Measurements from ENCODE around the gene ESYT3.

The ESYT3 gene

GRCh38 chr3:138434875-138435772 lies 708 bp downstream of the ESYT3 start:
- Histone ChIP-seq H3K9me3 (ENCODE audit: control insufficient read depth, insufficient read depth, low read length) (0 out of 2 replicates have a peak, but pooled peaks cover 5% of the 10 kb centered on the region), H3K36me3 (ENCODE audit: control insufficient read depth, insufficient read depth, low read length) (no peaks in the 10 kb centered on the region), H3K4me3 (ENCODE audit: low read depth, low read length) (peak overlapping the region; percentile 66), H3K4me1 (ENCODE audit: control insufficient read depth, insufficient read depth, low read length) (peaks cover 5% of the 10 kb centered on the region; the same call in 1 of the 2 replicates), H3K27me3 (ENCODE audit: control insufficient read depth, insufficient read depth, low read length) (peaks cover 50% of the 10 kb centered on the region), H3K27ac (ENCODE audit: low read depth, low read length) (no peak overlapping the region), H3K9ac (ENCODE audit: low read depth, low read length) (no peak overlapping the region)

DNA sequence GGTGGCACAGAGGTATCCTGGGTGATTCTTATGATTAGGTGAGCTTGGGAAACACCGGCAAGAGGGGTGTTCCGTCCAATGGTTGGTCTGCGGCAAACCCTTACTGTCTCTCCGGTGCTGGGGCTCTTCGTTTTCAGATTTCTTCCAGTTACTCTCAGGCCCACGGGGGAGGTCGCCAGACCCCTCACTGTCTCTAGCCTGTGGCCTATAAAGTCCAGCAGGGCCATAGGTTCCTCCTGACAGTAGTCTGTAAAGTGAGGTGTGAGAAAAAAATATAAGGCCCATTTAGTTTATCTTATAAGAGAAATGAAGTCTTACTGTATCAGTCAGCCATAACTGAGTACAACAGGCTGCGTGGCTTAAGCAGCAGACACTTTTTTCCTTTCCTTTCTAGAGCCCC lies 1.4 kb downstream of the ESYT3 start:
- Histone ChIP-seq H3K4me1 (ENCODE audit: control insufficient read depth, insufficient read depth, low read length) (peaks cover 5% of the 10 kb centered on the region; the same call in 1 of the 2 replicates), H3K9me3 (ENCODE audit: control insufficient read depth, insufficient read depth, low read length) (0 out of 2 replicates have a peak, but pooled peaks cover 5% of the 10 kb centered on the region), H3K36me3 (ENCODE audit: control insufficient read depth, insufficient read depth, low read length) (no peaks in the 10 kb centered on the region), H3K9ac (ENCODE audit: low read depth, low read length) (no peak overlapping the region), H3K27me3 (ENCODE audit: control insufficient read depth, insufficient read depth, low read length) (peaks cover 50% of the 10 kb centered on the region), H3K27ac (ENCODE audit: low read depth, low read length) (no peak overlapping the region), H3K4me3 (ENCODE audit: low read depth, low read length) (peak overlapping the region; percentile 66)

GRCh38 chr3:138437281-138437680 lies 2.9 kb downstream of the ESYT3 start:
- H3K36me3 ChIP-seq (ENCODE audit: control insufficient read depth, insufficient read depth, low read length): no peaks in the 10 kb centered on the region
- peaks cover 45% of the 10 kb centered on the region for H3K27me3 ChIP-seq (ENCODE audit: control insufficient read depth, insufficient read depth, low read length)
- H3K9me3 ChIP-seq (ENCODE audit: control insufficient read depth, insufficient read depth, low read length): 0 out of 2 replicates have a peak, but pooled peaks cover 5% of the 10 kb centered on the region
- peaks cover 5% of the 10 kb centered on the region; the same call in 1 of the 2 replicates for H3K4me1 ChIP-seq (ENCODE audit: control insufficient read depth, insufficient read depth, low read length)
- no peak overlapping the region for H3K9ac ChIP-seq (ENCODE audit: low read depth, low read length)
- no peak overlapping the region for H3K27ac ChIP-seq (ENCODE audit: low read depth, low read length)
- H3K4me3 ChIP-seq (ENCODE audit: low read depth, low read length): no peak overlapping the region

- Histone ChIP-seq H3K36me3 (ENCODE audit: control insufficient read depth, insufficient read depth, low read length) (no peaks in the 10 kb centered on the region), H3K9me3 (ENCODE audit: control insufficient read depth, insufficient read depth, low read length) (0 out of 2 replicates have a peak, but pooled peaks cover 3% of the 10 kb centered on the region), H3K4me1 (ENCODE audit: control insufficient read depth, insufficient read depth, low read length) (peaks cover 5% of the 10 kb centered on the region; the same call in 1 of the 2 replicates), H3K27me3 (ENCODE audit: control insufficient read depth, insufficient read depth, low read length) (peaks cover 30% of the 10 kb centered on the region), H3K4me3 (ENCODE audit: low read depth, low read length) (no peak overlapping the region), H3K27ac (ENCODE audit: low read depth, low read length) (no peak overlapping the region), H3K9ac (ENCODE audit: low read depth, low read length) (no peak overlapping the region)
Observed at GRCh38 chr3:138438896-138439295, 4.5 kb downstream of the ESYT3 start.

- Histone ChIP-seq H3K36me3 (ENCODE audit: control insufficient read depth, insufficient read depth, low read length) (no peaks in the 10 kb centered on the region), H3K27me3 (ENCODE audit: control insufficient read depth, insufficient read depth, low read length) (peaks cover 22% of the 10 kb centered on the region), H3K4me3 (ENCODE audit: low read depth, low read length) (no peak overlapping the region), H3K27ac (ENCODE audit: low read depth, low read length) (no peak overlapping the region), H3K4me1 (ENCODE audit: control insufficient read depth, insufficient read depth, low read length) (peaks cover 5% of the 10 kb centered on the region; the same call in 1 of the 2 replicates), H3K9me3 (ENCODE audit: control insufficient read depth, insufficient read depth, low read length) (no peaks in the 10 kb centered on the region), H3K9ac (ENCODE audit: low read depth, low read length) (no peak overlapping the region)
Observed at GRCh38 chr3:138439646-138440045, 5.2 kb downstream of the ESYT3 start.

DNA sequence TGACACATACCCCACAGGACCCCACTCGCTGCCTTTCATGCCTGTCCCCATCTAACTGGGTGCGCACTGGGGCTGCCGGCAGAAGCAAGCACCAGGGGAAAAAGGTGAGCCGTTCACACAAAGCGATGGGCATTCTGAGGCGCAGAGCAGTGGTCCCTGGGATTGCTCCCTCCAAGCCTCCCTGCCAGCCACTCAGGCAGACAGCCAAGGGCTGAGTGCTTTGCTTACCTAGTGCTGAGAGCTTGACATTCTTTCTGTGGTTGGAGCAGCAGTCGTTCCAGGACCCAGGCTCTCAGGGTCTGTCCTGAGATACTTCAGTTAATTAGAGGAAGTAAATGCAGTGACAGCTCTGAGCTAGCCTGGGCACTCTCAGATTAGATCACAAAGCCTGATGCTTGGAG lies 5.7 kb downstream of the ESYT3 start:
- Histone ChIP-seq H3K9ac (ENCODE audit: low read depth, low read length) (no peak overlapping the region), H3K4me3 (ENCODE audit: low read depth, low read length) (no peak overlapping the region), H3K4me1 (ENCODE audit: control insufficient read depth, insufficient read depth, low read length) (peaks cover 5% of the 10 kb centered on the region; the same call in 1 of the 2 replicates)

DNA sequence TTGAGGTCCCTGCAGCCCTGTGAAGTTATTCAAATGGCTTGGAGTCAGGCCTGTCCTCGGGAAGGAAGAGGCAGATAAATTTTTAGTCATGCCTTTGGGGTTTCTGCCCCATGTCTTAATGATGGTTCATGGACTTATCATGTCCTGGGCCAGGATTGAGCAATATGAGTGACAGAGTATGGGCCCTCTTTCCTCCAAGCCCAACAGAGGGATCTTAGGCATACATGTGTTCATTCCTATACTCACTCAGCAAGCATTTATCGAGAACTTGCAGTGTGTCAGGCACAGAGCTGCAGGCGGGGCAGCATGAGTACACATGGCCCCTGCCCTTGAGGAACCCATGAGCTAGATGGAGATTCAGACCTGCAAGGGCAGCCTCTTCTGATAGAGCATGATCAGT lies 6.2 kb downstream of the ESYT3 start:
- Histone ChIP-seq H3K27ac (ENCODE audit: low read depth, low read length) (no peak overlapping the region), H3K27me3 (ENCODE audit: control insufficient read depth, insufficient read depth, low read length) (peaks cover 13% of the 10 kb centered on the region), H3K4me3 (ENCODE audit: low read depth, low read length) (no peak overlapping the region), H3K36me3 (ENCODE audit: control insufficient read depth, insufficient read depth, low read length) (no peaks in the 10 kb centered on the region), H3K9me3 (ENCODE audit: control insufficient read depth, insufficient read depth, low read length) (no peaks in the 10 kb centered on the region), H3K9ac (ENCODE audit: low read depth, low read length) (no peak overlapping the region), H3K4me1 (ENCODE audit: control insufficient read depth, insufficient read depth, low read length) (peaks cover 5% of the 10 kb centered on the region; the same call in 1 of the 2 replicates)

More for the DNA sequence above, 5.7 kb downstream of the ESYT3 start:
- no peaks in the 10 kb centered on the region for H3K36me3 ChIP-seq (ENCODE audit: control insufficient read depth, insufficient read depth, low read length)
- peaks cover 18% of the 10 kb centered on the region for H3K27me3 ChIP-seq (ENCODE audit: control insufficient read depth, insufficient read depth, low read length)
- H3K27ac ChIP-seq (ENCODE audit: low read depth, low read length): no peak overlapping the region
- no peaks in the 10 kb centered on the region for H3K9me3 ChIP-seq (ENCODE audit: control insufficient read depth, insufficient read depth, low read length)

- Histone ChIP-seq H3K36me3 (ENCODE audit: control insufficient read depth, insufficient read depth, low read length) (no peaks in the 10 kb centered on the region), H3K9ac (ENCODE audit: low read depth, low read length) (no peak overlapping the region), H3K4me1 (ENCODE audit: control insufficient read depth, insufficient read depth, low read length) (no peaks in the 10 kb centered on the region; the same call in 1 of the 2 replicates), H3K27me3 (ENCODE audit: control insufficient read depth, insufficient read depth, low read length) (peaks cover 6% of the 10 kb centered on the region), H3K9me3 (ENCODE audit: control insufficient read depth, insufficient read depth, low read length) (no peaks in the 10 kb centered on the region), H3K27ac (ENCODE audit: low read depth, low read length) (peak overlapping the region; percentile 53), H3K4me3 (ENCODE audit: low read depth, low read length) (no peak overlapping the region)
Observed at GRCh38 chr3:138441256-138441655, 6.8 kb downstream of the ESYT3 start.

GRCh38 chr3:138441742-138442141 lies 7.3 kb downstream of the ESYT3 start:
- Histone ChIP-seq H3K27me3 (ENCODE audit: control insufficient read depth, insufficient read depth, low read length) (peaks cover 1% of the 10 kb centered on the region; the same call in 1 of the 2 replicates), H3K36me3 (ENCODE audit: control insufficient read depth, insufficient read depth, low read length) (no peaks in the 10 kb centered on the region), H3K4me3 (ENCODE audit: low read depth, low read length) (no peak overlapping the region), H3K4me1 (ENCODE audit: control insufficient read depth, insufficient read depth, low read length) (no peaks in the 10 kb centered on the region; the same call in 1 of the 2 replicates), H3K9me3 (ENCODE audit: control insufficient read depth, insufficient read depth, low read length) (no peaks in the 10 kb centered on the region), H3K9ac (ENCODE audit: low read depth, low read length) (no peak overlapping the region), H3K27ac (ENCODE audit: low read depth, low read length) (peak overlapping the region; percentile 53)

GRCh38 chr3:138442433-138442832 lies 8.0 kb downstream of the ESYT3 start:
- Histone ChIP-seq H3K36me3 (ENCODE audit: control insufficient read depth, insufficient read depth, low read length) (no peaks in the 10 kb centered on the region), H3K9ac (ENCODE audit: low read depth, low read length) (no peak overlapping the region), H3K4me1 (ENCODE audit: control insufficient read depth, insufficient read depth, low read length) (no peaks in the 10 kb centered on the region; the same call in 1 of the 2 replicates), H3K9me3 (ENCODE audit: control insufficient read depth, insufficient read depth, low read length) (no peaks in the 10 kb centered on the region), H3K27ac (ENCODE audit: low read depth, low read length) (no peak overlapping the region), H3K4me3 (ENCODE audit: low read depth, low read length) (no peak overlapping the region), H3K27me3 (ENCODE audit: control insufficient read depth, insufficient read depth, low read length) (no peaks in the 10 kb centered on the region; the same call in 1 of the 2 replicates)

DNA sequence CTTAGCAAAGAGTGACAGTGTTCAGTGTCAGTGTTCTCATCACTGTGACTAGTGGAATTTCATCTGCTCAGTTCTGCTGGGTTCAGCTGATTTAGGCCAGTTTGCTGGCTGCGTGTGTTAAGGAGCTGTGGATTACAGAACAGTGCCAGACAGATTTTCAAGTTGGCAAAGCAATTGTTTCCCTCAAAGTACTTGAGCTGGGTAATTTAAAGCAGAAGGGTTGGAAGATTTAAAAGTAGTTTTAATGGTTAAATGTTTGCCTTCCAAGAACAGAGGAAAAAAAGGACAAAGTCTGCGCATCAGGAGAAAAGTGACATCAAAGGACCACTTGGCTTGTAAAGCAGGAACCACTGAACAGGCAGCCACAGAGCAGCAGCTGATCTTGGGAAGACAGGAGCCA lies 8.7 kb downstream of the ESYT3 start:
- Histone ChIP-seq H3K9me3 (ENCODE audit: control insufficient read depth, insufficient read depth, low read length) (no peaks in the 10 kb centered on the region), H3K36me3 (ENCODE audit: control insufficient read depth, insufficient read depth, low read length) (no peaks in the 10 kb centered on the region), H3K4me1 (ENCODE audit: control insufficient read depth, insufficient read depth, low read length) (no peaks in the 10 kb centered on the region; the same call in 1 of the 2 replicates), H3K4me3 (ENCODE audit: low read depth, low read length) (no peak overlapping the region), H3K9ac (ENCODE audit: low read depth, low read length) (no peak overlapping the region), H3K27ac (ENCODE audit: low read depth, low read length) (no peak overlapping the region), H3K27me3 (ENCODE audit: control insufficient read depth, insufficient read depth, low read length) (no peaks in the 10 kb centered on the region; the same call in 1 of the 2 replicates)
